OCI-LY3 (cell line): ENCODE data around the gene TRNT1.

Experiments
- CTCF ChIP-seq: fragments of 200-600, 300-600 bp; sonication (generic); IDR thresholded peaks from 2 replicates; pipeline ENCODE4 v1.5.1; 2014; ENCODE audit warnings: antibody characterized with exemption, low read length, low read depth
- EZH2phosphoT487 ChIP-seq: fragments of 200-600 bp; shearing (Covaris generic); IDR thresholded peaks from 2 replicates; pipeline ENCODE4 v1.6.1; 2018; ENCODE audit warnings: antibody characterized with exemption, mixed run types, low read depth

- TF ChIP-seq CTCF (no peak), EZH2phosphoT487 (no peak)
These were observed 34.1 kb downstream of the TRNT1 start for GRCh38 chr3:3160826-3161225.
